Heart left ventricle (tissue), 16 donors: ENCODE data around the gene RPS6KA2. TPM values are rescaled to one million over a fixed set of nuclear protein-coding genes. Genes with fewer than 3 reads are reported as not detected.

Source experiments
- ATAC-seq, 4 donors: fragments of 200-7000 bp; cut with Tn5 transposase; one replicate each; pipeline ENCODE4 v1.9.1; 2020 to 2022; ENCODE audit warnings: moderate library complexity in 4 of 4, mild to moderate bottlenecking in 3 of 4, moderate number of reproducible peaks in 1 of 4
- DNase-seq, 5 donors: peaks; one replicate each; pipeline ENCODE4 v3.0.0-alpha.2; 2020
- H3K27ac ChIP-seq, 12 donors: fragments of 200-600 bp; sonication (generic) in 4 of 12; one replicate each; pipeline versions ENCODE4 v1.5.0 to v1.8.0; 2016 to 2022; ENCODE audit warnings: mild to moderate bottlenecking in 2 of 12
- H3K27me3 ChIP-seq, 9 donors: fragments of 200-600 bp; sonication (generic) in 2 of 9; one replicate each; pipeline versions ENCODE4 v1.5.1 to v1.8.0; 2016 to 2022; ENCODE audit warnings: mild to moderate bottlenecking in 3 of 9
- H3K36me3 ChIP-seq, 9 donors: fragments of 200-600 bp; sonication (generic) in 2 of 9; one replicate each; pipeline versions ENCODE4 v1.5.0 to v1.8.0; 2018 to 2022; ENCODE audit warnings: mild to moderate bottlenecking in 2 of 9
- H3K4me1 ChIP-seq, 12 donors: fragments of 200-600 bp; sonication (generic) in 4 of 12; one replicate each; pipeline versions ENCODE4 v1.5.0 to v1.8.0; 2016 to 2022; ENCODE audit warnings: mild to moderate bottlenecking in 3 of 12
- H3K4me3 ChIP-seq, 12 donors: fragments of 200-600 bp; sonication (generic) in 4 of 12; one replicate each; pipeline versions ENCODE4 v1.5.0 to v1.8.0; 2017 to 2022; ENCODE audit warnings: mild to moderate bottlenecking in 9 of 12, moderate library complexity in 4 of 12
- H3K9me3 ChIP-seq, 12 donors: fragments of 200-600 bp; sonication (generic) in 4 of 12; one replicate each; pipeline versions ENCODE4 v1.5.0 to v1.8.0; 2016 to 2022; ENCODE audit warnings: mild to moderate bottlenecking in 1 of 12
- POLR2A ChIP-seq, 2 donors: fragments of 450-650 bp; IDR thresholded peaks; one replicate each; pipeline ENCODE4 v1.6.1; 2017; ENCODE audit warnings: antibody characterized with exemption in 2 of 2, mild to moderate bottlenecking in 2 of 2, moderate library complexity in 2 of 2
- WGBS, 4 donors: extraction: QIAGEN DNeasy Blood & Tissue Kit in 2 of 4; methylation state at CpG; one replicate each; pipeline versions ENCODE4 v1.1.5 to v1.1.7; 2013 to 2018; 5-methylcytosine and 5-hydroxymethylcytosine counted together
- intact Hi-C, 10 donors: fragments of 100-400 bp; cut with DNase I; formaldehyde crosslinking; loops; one replicate each; pipeline versions ENCODE4 v1.11.1 to v1.14.2; 2022
- polyA plus RNA-seq, 2 donors: library from polyadenylated mRNA; stranded (reverse); fragments of 200-250 nt; gene quantifications; one replicate each; pipeline ENCODE4 v1.2.3, GENCODE V29; 2013
- total RNA-seq, 9 donors: library from RNA; depleted of rRNA in 2 of 9; stranded (reverse); fragments of >200 nt in 2 of 9; fragmentation: NEBNext Ultra II Directional in 3 of 9; extraction: Animal tissue kit (Norgen Biotek cat#: 25700) in 3 of 9; gene quantifications; one replicate each; pipeline versions ENCODE4 v1.1.0 to v1.2.4, GENCODE V29; 2016 to 2023
- TF ChIP-seq, protein P1 (sequence below), 12 donors: fragments of 200-600 bp; sonication (generic) in 4 of 12; IDR thresholded peaks; one replicate each; pipeline versions ENCODE4 v1.5.0 to v1.8.0; 2018 to 2022; ENCODE audit warnings: antibody characterized with exemption in 12 of 12, mild to moderate bottlenecking in 5 of 12
- donor health status: ischemic (EF 13 %, LVEDD 7.1; RV severe dilation, severe dysfunction).
- donor health status: healthy with polysubstance abuse.
- donor health status: DM: no; HTN: yes; CAD: no.
- donor health status: DM: no; HTN: no; CAD: no.
- donor health status: ischemic (EF 25% LVEDD 6.9; RV normal size, moderate dysfunction).
- donor health status: ischemic (EF 25% LVEDD 5.7; RV mildly dilated, moderate dysfunction).
- donor health status: healthy.
- donor health status: DM: yes; HTN: yes; CAD: no.
- donor health status: ischemic (EF 35%, LVEDD 5.7; RV mildly dilated, moderate dysfunction).
- donor health status: nonischemic (EF 11% LVEDD 7.7; RV severe dilation, severe dysfunction).
- donor health status: DM: yes; HTN: yes; CAD: no.
- donor health status: PGD.
- donor health status: ischemic (EF 29% LVEDD 5.4; RV normal size, mild dysfunction).
- donor health status: nonischemic (EF 23%, LVEDD 6.1; RV moderate dilation, normal function).

The RPS6KA2 gene
- total and polyA plus RNA-seq, 11 donors: 23.0 to 171 (median 91.6) TPM

GRCh38 chr6:166659581-166659980, 32.5 kb upstream of the RPS6KA2 start:
- H3K4me3 ChIP-seq: no peak overlapping the region
- H3K27ac ChIP-seq: no peak overlapping the region
- H3K27me3 ChIP-seq: peaks cover 0 to 15% (median 2%) of the 10 kb centered on the region in 9 donors
- H3K4me1 ChIP-seq: peaks cover 0 to 14% (median 0%) of the 10 kb centered on the region in 12 donors
- no peaks in the 10 kb centered on the region for H3K9me3 ChIP-seq
- TF ChIP-seq POLR2A (IDR thresholded peaks at IDR 0.05): no peak
- TF ChIP-seq, protein P1, sequence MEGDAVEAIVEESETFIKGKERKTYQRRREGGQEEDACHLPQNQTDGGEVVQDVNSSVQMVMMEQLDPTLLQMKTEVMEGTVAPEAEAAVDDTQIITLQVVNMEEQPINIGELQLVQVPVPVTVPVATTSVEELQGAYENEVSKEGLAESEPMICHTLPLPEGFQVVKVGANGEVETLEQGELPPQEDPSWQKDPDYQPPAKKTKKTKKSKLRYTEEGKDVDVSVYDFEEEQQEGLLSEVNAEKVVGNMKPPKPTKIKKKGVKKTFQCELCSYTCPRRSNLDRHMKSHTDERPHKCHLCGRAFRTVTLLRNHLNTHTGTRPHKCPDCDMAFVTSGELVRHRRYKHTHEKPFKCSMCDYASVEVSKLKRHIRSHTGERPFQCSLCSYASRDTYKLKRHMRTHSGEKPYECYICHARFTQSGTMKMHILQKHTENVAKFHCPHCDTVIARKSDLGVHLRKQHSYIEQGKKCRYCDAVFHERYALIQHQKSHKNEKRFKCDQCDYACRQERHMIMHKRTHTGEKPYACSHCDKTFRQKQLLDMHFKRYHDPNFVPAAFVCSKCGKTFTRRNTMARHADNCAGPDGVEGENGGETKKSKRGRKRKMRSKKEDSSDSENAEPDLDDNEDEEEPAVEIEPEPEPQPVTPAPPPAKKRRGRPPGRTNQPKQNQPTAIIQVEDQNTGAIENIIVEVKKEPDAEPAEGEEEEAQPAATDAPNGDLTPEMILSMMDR (IDR thresholded peaks at IDR 0.05): no peak
- ATAC-seq (no peak), DNase-seq (no peak)
- 88 to 91% (median 89%) methylated on average over 13 of the region's 13 CpGs for WGBS, 4 donors
- intact Hi-C loops: no loop called here
- H3K36me3 ChIP-seq: no peaks in the 10 kb centered on the region

- WGBS, 4 donors: 88 to 96% (median 94%) methylated on average over 8 to 9 of the region's 9 CpGs
- no peak for DNase-seq
- no peak overlapping the region for H3K4me3 ChIP-seq
- H3K9me3 ChIP-seq: no peaks in the 10 kb centered on the region
- no peak for TF ChIP-seq POLR2A (IDR thresholded peaks at IDR 0.05)
- TF ChIP-seq, protein P1 (IDR thresholded peaks at IDR 0.05): no peak
- ATAC-seq: no peak
- H3K36me3 ChIP-seq: no peaks in the 10 kb centered on the region
- no peak overlapping the region for H3K27ac ChIP-seq
- H3K27me3 ChIP-seq: peaks cover 0 to 15% (median 2%) of the 10 kb centered on the region in 9 donors
- intact Hi-C loops: no loop called here
- H3K4me1 ChIP-seq: peaks cover 0 to 14% (median 0%) of the 10 kb centered on the region in 12 donors
Observed at GRCh38 chr6:166658792-166659150, 31.7 kb upstream of the RPS6KA2 start.

DNA sequence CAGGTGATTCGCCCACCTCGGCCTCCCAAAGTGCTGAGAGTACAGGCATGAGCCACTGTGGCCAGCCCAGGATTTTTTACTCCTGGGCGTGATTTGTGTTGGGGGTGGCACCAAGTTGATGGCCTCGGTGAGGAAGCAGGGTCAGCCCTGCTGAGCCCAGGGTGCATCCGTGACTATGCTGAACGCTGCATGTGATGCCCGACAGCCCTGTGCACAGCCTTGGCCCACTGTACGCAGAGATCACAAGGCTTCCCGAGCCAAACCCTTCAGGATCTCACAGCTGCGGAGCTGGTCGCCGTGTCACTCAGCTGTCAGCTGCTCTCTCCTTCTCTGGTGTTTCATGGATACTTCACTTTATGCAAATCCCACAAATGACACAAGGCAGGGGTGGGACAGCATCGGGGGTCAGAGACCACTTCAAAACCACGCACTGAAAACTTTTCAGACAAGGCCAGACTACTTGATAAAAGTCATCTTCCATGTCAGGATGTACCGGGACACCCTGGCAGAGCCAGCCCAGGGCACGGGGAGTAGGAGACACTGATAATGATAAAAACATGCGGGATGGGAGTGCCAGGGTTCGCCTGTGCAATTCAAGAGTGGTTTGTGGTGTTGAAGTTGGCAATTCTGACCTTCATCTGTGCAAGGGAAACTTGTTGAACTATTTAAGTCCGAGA, 31.2 kb upstream of the RPS6KA2 start:
- no peak for DNase-seq
- no peak for ATAC-seq
- H3K36me3 ChIP-seq: no peaks in the 10 kb centered on the region
- H3K27me3 ChIP-seq: peaks cover 0 to 15% (median 2%) of the 10 kb centered on the region in 9 donors
- TF ChIP-seq, protein P1 (IDR thresholded peaks at IDR 0.05): no peak
- TF ChIP-seq POLR2A (IDR thresholded peaks at IDR 0.05): no peak
- H3K4me3 ChIP-seq: no peak overlapping the region
- intact Hi-C loops: no loop called here
- WGBS, 4 donors: 80 to 87% (median 85%) methylated on average over 15 to 19 of the region's 19 CpGs
- no peak overlapping the region for H3K27ac ChIP-seq
- H3K9me3 ChIP-seq: no peaks in the 10 kb centered on the region
- H3K4me1 ChIP-seq: peaks cover 0 to 9% (median 0%) of the 10 kb centered on the region in 12 donors

DNA sequence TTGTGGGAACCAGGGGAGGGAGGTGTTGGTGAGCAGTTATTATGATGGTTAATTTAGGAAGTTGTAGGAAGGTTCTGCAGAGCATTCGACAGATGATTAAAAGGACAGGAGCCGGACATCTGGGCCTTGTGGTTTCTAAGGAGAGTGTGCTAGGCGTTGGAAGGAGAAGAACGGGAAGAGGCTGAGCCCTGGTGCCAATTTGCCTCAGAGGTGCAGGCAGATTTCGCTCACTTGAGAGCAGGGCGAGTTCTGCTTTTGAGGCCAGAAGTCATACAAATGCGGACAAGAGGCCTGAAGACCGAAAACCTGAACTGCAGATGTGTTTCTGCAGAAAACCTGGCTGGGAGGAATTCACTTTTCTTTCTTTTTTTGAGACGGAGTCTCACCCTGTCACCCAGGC, 30.5 kb upstream of the RPS6KA2 start:
- no peaks in the 10 kb centered on the region for H3K9me3 ChIP-seq
- intact Hi-C loops: no loop called here
- ATAC-seq: peak in 1 of 4 donors; percentile 29
- H3K36me3 ChIP-seq: no peaks in the 10 kb centered on the region
- 79 to 89% (median 88%) methylated on average over 9 of the region's 9 CpGs for WGBS, 4 donors
- H3K27me3 ChIP-seq: peaks cover 0 to 15% (median 2%) of the 10 kb centered on the region in 9 donors
- H3K4me3 ChIP-seq: no peak overlapping the region
- no peak overlapping the region for H3K27ac ChIP-seq
- H3K4me1 ChIP-seq: peaks cover 0 to 9% (median 0%) of the 10 kb centered on the region in 12 donors
- TF ChIP-seq, protein P1 (IDR thresholded peaks at IDR 0.05): no peak
- TF ChIP-seq POLR2A (IDR thresholded peaks at IDR 0.05): no peak
- no peak for DNase-seq
